ENCODE results near the gene TMEM150A.

Gene TMEM150A

DNA sequence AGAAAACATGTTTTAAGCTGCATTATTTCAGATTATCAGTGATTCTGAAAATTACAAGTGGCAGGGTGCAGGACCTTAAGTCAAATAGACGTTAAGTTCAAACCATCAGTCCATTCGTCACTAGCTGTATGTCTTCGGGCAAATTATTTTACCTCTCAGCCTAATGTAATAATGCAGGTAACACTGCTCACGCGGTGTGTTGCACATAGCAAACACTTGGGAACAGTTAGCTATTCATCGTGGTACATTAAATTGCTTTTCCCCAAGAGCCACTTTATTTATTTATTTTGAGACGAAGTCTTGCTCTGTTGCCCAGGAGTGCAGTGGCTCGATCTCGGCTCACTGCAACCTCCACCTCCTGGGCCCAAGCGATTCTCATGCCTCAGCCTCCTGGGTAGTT lies 53.4 kb downstream of the TMEM150A start:
- H3K4me3 ChIP-seq (ENCODE audit: low read length): no peak overlapping the region
- DNase-seq (ENCODE audit: low read depth, low spot score): no peak

DNA sequence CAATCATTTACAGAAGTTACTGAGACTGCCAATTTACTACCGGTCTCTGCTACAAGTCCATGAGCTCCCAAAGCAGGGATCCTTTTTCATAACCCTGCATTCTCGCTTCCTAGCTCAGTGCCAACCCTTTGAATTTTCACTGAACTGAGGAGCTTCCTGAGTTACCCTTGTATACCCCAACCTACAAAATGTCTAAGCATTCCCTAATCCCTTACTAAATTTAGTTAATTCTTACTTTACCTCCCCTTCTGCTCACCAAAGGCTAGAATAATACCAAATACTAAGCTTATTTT lies 53.9 kb downstream of the TMEM150A start:
- DNase-seq (ENCODE audit: low read depth, low spot score): no peak

More for the DNA sequence above, 53.9 kb downstream of the TMEM150A start:
- no peak overlapping the region for H3K4me3 ChIP-seq (ENCODE audit: low read length)

All from Jurkat, Clone E6-1 (cell line).